ENCODE data around the gene BICD1.

The BICD1 gene

GRCh38 chr12:32253154-32253790 is 146.6 kb downstream of the BICD1 start:
- 85 to 88% methylated on average over 2 to 3 of the region's 3 CpGs for WGBS, 2 experiments
- Histone ChIP-seq H3K4me3 (ENCODE audit: insufficient read depth, low read depth, low read length) (no peak overlapping the region), H3K4me1 (ENCODE audit: control insufficient read depth, insufficient read depth, low read length) (no peaks in the 10 kb centered on the region), H3K9me3 (ENCODE audit: control insufficient read depth, low read length) (peaks cover 3% of the 10 kb centered on the region), H3K36me3 (ENCODE audit: control insufficient read depth, insufficient read depth, low read length) (no peaks in the 10 kb centered on the region), H3K27ac (ENCODE audit: insufficient read depth, low read depth, low read length, poor library complexity, severe bottlenecking) (no peak overlapping the region), H3K27me3 (ENCODE audit: control insufficient read depth, insufficient read depth, low read length, poor library complexity, severe bottlenecking) (no peaks in the 10 kb centered on the region)

- Histone ChIP-seq H3K4me1 (ENCODE audit: control insufficient read depth, insufficient read depth, low read length) (no peaks in the 10 kb centered on the region), H3K27ac (ENCODE audit: insufficient read depth, low read depth, low read length, poor library complexity, severe bottlenecking) (no peak overlapping the region), H3K9me3 (ENCODE audit: control insufficient read depth, low read length) (peaks cover 3% of the 10 kb centered on the region), H3K4me3 (ENCODE audit: insufficient read depth, low read depth, low read length) (no peak overlapping the region), H3K36me3 (ENCODE audit: control insufficient read depth, insufficient read depth, low read length) (no peaks in the 10 kb centered on the region), H3K27me3 (ENCODE audit: control insufficient read depth, insufficient read depth, low read length, poor library complexity, severe bottlenecking) (no peaks in the 10 kb centered on the region)
- WGBS, 2 experiments = 93 to 96% methylated on average over 6 of the region's 6 CpGs
Measured at GRCh38 chr12:32254260-32254956, 147.8 kb downstream of the BICD1 start.

- Histone ChIP-seq H3K9me3 (ENCODE audit: control insufficient read depth, low read length) (peaks cover 3% of the 10 kb centered on the region), H3K27ac (ENCODE audit: insufficient read depth, low read depth, low read length, poor library complexity, severe bottlenecking) (no peak overlapping the region), H3K36me3 (ENCODE audit: control insufficient read depth, insufficient read depth, low read length) (no peaks in the 10 kb centered on the region), H3K4me3 (ENCODE audit: insufficient read depth, low read depth, low read length) (no peak overlapping the region), H3K27me3 (ENCODE audit: control insufficient read depth, insufficient read depth, low read length, poor library complexity, severe bottlenecking) (no peaks in the 10 kb centered on the region), H3K4me1 (ENCODE audit: control insufficient read depth, insufficient read depth, low read length) (no peaks in the 10 kb centered on the region)
- 95 to 96% methylated on average over 1 to 2 of the region's 4 CpGs for WGBS, 2 experiments
Measured at GRCh38 chr12:32255588-32255987, 148.9 kb downstream of the BICD1 start.

- Histone ChIP-seq H3K27ac (ENCODE audit: insufficient read depth, low read depth, low read length, poor library complexity, severe bottlenecking) (no peak overlapping the region), H3K4me3 (ENCODE audit: insufficient read depth, low read depth, low read length) (no peak overlapping the region), H3K4me1 (ENCODE audit: control insufficient read depth, insufficient read depth, low read length) (no peaks in the 10 kb centered on the region), H3K9me3 (ENCODE audit: control insufficient read depth, low read length) (peaks cover 3% of the 10 kb centered on the region), H3K36me3 (ENCODE audit: control insufficient read depth, insufficient read depth, low read length) (no peaks in the 10 kb centered on the region), H3K27me3 (ENCODE audit: control insufficient read depth, insufficient read depth, low read length, poor library complexity, severe bottlenecking) (no peaks in the 10 kb centered on the region)
- WGBS, 2 experiments = 92 to 96% methylated on average over 6 to 7 of the region's 7 CpGs
Measured at GRCh38 chr12:32257695-32258496, 151.2 kb downstream of the BICD1 start.

GRCh38 chr12:32260696-32261095 is 154.0 kb downstream of the BICD1 start:
- H3K36me3 ChIP-seq (ENCODE audit: control insufficient read depth, insufficient read depth, low read length) = no peaks in the 10 kb centered on the region
- WGBS, 2 experiments = 92 to 94% methylated on average over 3 of the region's 3 CpGs

GRCh38 chr12:32261638-32262037 is 155.0 kb downstream of the BICD1 start:
- Histone ChIP-seq H3K9me3 (ENCODE audit: control insufficient read depth, low read length) (peaks cover 3% of the 10 kb centered on the region), H3K4me3 (ENCODE audit: insufficient read depth, low read depth, low read length) (no peak overlapping the region), H3K4me1 (ENCODE audit: control insufficient read depth, insufficient read depth, low read length) (no peaks in the 10 kb centered on the region), H3K27ac (ENCODE audit: insufficient read depth, low read depth, low read length, poor library complexity, severe bottlenecking) (no peak overlapping the region), H3K27me3 (ENCODE audit: control insufficient read depth, insufficient read depth, low read length, poor library complexity, severe bottlenecking) (no peaks in the 10 kb centered on the region), H3K36me3 (ENCODE audit: control insufficient read depth, insufficient read depth, low read length) (no peaks in the 10 kb centered on the region)
- 89 to 94% methylated on average over 1 of the region's 1 CpG for WGBS, 2 experiments

More at GRCh38 chr12:32260696-32261095, 154.0 kb downstream of the BICD1 start:
- Histone ChIP-seq H3K9me3 (ENCODE audit: control insufficient read depth, low read length) (peaks cover 3% of the 10 kb centered on the region), H3K27me3 (ENCODE audit: control insufficient read depth, insufficient read depth, low read length, poor library complexity, severe bottlenecking) (no peaks in the 10 kb centered on the region), H3K27ac (ENCODE audit: insufficient read depth, low read depth, low read length, poor library complexity, severe bottlenecking) (no peak overlapping the region), H3K4me3 (ENCODE audit: insufficient read depth, low read depth, low read length) (no peak overlapping the region), H3K4me1 (ENCODE audit: control insufficient read depth, insufficient read depth, low read length) (no peaks in the 10 kb centered on the region)

GRCh38 chr12:32264961-32265360 is 158.3 kb downstream of the BICD1 start:
- no peaks in the 10 kb centered on the region for H3K36me3 ChIP-seq (ENCODE audit: control insufficient read depth, insufficient read depth, low read length)
- H3K4me3 ChIP-seq (ENCODE audit: insufficient read depth, low read depth, low read length) = no peak overlapping the region
- H3K9me3 ChIP-seq (ENCODE audit: control insufficient read depth, low read length) = no peaks in the 10 kb centered on the region
- no peaks in the 10 kb centered on the region for H3K27me3 ChIP-seq (ENCODE audit: control insufficient read depth, insufficient read depth, low read length, poor library complexity, severe bottlenecking)
- WGBS, 2 experiments = 93 to 95% methylated on average over 4 to 5 of the region's 5 CpGs
- H3K27ac ChIP-seq (ENCODE audit: insufficient read depth, low read depth, low read length, poor library complexity, severe bottlenecking) = no peak overlapping the region
- H3K4me1 ChIP-seq (ENCODE audit: control insufficient read depth, insufficient read depth, low read length) = no peaks in the 10 kb centered on the region

GRCh38 chr12:32265456-32265855 is 158.8 kb downstream of the BICD1 start:
- no peak overlapping the region for H3K4me3 ChIP-seq (ENCODE audit: insufficient read depth, low read depth, low read length)
- H3K9me3 ChIP-seq (ENCODE audit: control insufficient read depth, low read length) = no peaks in the 10 kb centered on the region
- H3K36me3 ChIP-seq (ENCODE audit: control insufficient read depth, insufficient read depth, low read length) = no peaks in the 10 kb centered on the region
- no peaks in the 10 kb centered on the region for H3K27me3 ChIP-seq (ENCODE audit: control insufficient read depth, insufficient read depth, low read length, poor library complexity, severe bottlenecking)
- 92 to 95% methylated on average over 5 of the region's 7 CpGs for WGBS, 2 experiments
- peaks cover under 1% of the 10 kb centered on the region for H3K4me1 ChIP-seq (ENCODE audit: control insufficient read depth, insufficient read depth, low read length)
- H3K27ac ChIP-seq (ENCODE audit: insufficient read depth, low read depth, low read length, poor library complexity, severe bottlenecking) = no peak overlapping the region

- Histone ChIP-seq H3K9me3 (ENCODE audit: control insufficient read depth, low read length) (no peaks in the 10 kb centered on the region), H3K27ac (ENCODE audit: insufficient read depth, low read depth, low read length, poor library complexity, severe bottlenecking) (no peak overlapping the region), H3K4me3 (ENCODE audit: insufficient read depth, low read depth, low read length) (no peak overlapping the region), H3K4me1 (ENCODE audit: control insufficient read depth, insufficient read depth, low read length) (peaks cover 6% of the 10 kb centered on the region), H3K27me3 (ENCODE audit: control insufficient read depth, insufficient read depth, low read length, poor library complexity, severe bottlenecking) (no peaks in the 10 kb centered on the region), H3K36me3 (ENCODE audit: control insufficient read depth, insufficient read depth, low read length) (no peaks in the 10 kb centered on the region)
- WGBS, 2 experiments = 90 to 94% methylated on average over 2 to 3 of the region's 3 CpGs
Measured at GRCh38 chr12:32265951-32266350, 159.3 kb downstream of the BICD1 start.

GRCh38 chr12:32266756-32267155 is 160.1 kb downstream of the BICD1 start:
- Histone ChIP-seq H3K9me3 (ENCODE audit: control insufficient read depth, low read length) (no peaks in the 10 kb centered on the region), H3K4me1 (ENCODE audit: control insufficient read depth, insufficient read depth, low read length) (peaks cover 8% of the 10 kb centered on the region), H3K27ac (ENCODE audit: insufficient read depth, low read depth, low read length, poor library complexity, severe bottlenecking) (no peak overlapping the region), H3K27me3 (ENCODE audit: control insufficient read depth, insufficient read depth, low read length, poor library complexity, severe bottlenecking) (no peaks in the 10 kb centered on the region), H3K4me3 (ENCODE audit: insufficient read depth, low read depth, low read length) (no peak overlapping the region), H3K36me3 (ENCODE audit: control insufficient read depth, insufficient read depth, low read length) (no peaks in the 10 kb centered on the region)
- 91 to 97% methylated on average over 5 of the region's 5 CpGs for WGBS, 2 experiments

Data from ectodermal cell (in vitro differentiated cells).